Thoracic aorta (tissue), 2 donors: ENCODE measurements around the gene ASPDH. TPM values are rescaled to one million over a fixed set of nuclear protein-coding genes. Genes with fewer than 3 reads are reported as not detected.
A peak's percentile ranks its signal among the peaks of the same experiment; 100 is the strongest.
"Not testable (repeated sequence)": the region's sequence is repeated elsewhere in the genome, so short reads cannot be mapped to it uniquely, and the experiment has no call there.

Source experiments
- ATAC-seq: fragments of 150-250 bp; one replicate; pipeline ENCODE4 v1.8.0; 2017; ENCODE audit warnings: low read depth; ENCODE audit not compliant: insufficient number of reproducible peaks, low FRiP score
- DNase-seq: peaks from one replicate; pipeline ENCODE4 v3.0.0-alpha.2; 2020; ENCODE audit warnings: low spot score
- H3K27ac ChIP-seq, 2 donors: fragments of 200-600 bp; sonication (generic); 1 replicate in 1 of 2; 2 replicates in 1 of 2; pipeline ENCODE4 v1.5.1; 2016; ENCODE audit warnings: mild to moderate bottlenecking in 2 of 2, moderate library complexity in 2 of 2
- H3K27me3 ChIP-seq: fragments of 200-600 bp; sonication (generic); replicated peaks from 2 replicates; pipeline ENCODE4 v1.6.0; 2016; ENCODE audit warnings: mild to moderate bottlenecking; ENCODE audit not compliant: insufficient read depth
- H3K36me3 ChIP-seq: fragments of 200-600 bp; sonication (generic); one replicate; pipeline ENCODE4 v1.5.1; 2016
- H3K4me1 ChIP-seq, 2 donors: fragments of 200-600 bp; sonication (generic); 1 replicate in 1 of 2; 2 replicates in 1 of 2; pipeline versions ENCODE4 v1.5.1 to v1.6.0; 2016; ENCODE audit warnings: low read depth in 2 of 2, mild to moderate bottlenecking in 1 of 2; ENCODE audit not compliant: control insufficient read depth in 1 of 2
- H3K4me3 ChIP-seq: fragments of 200-600 bp; sonication (generic); 2 replicates; pipeline ENCODE4 v1.5.1; 2016; ENCODE audit warnings: mild to moderate bottlenecking
- H3K9me3 ChIP-seq: fragments of 200-600 bp; sonication (generic); 2 replicates; pipeline ENCODE4 v1.5.1; 2016
- total RNA-seq, 2 donors: library from RNA; depleted of rRNA; stranded (reverse); fragments of >200 nt; gene quantifications; one replicate each; pipeline versions ENCODE4 v1.1.0 to v1.2.3, GENCODE V29; 2016
- TF ChIP-seq, protein P1 (sequence below): fragments of 200-600 bp; sonication (generic); IDR thresholded peaks from one replicate; pipeline ENCODE4 v1.5.1; 2019; ENCODE audit warnings: antibody characterized with exemption

The ASPDH gene
- total RNA-seq, 2 donors from 2014 or later, result not detected

- Histone ChIP-seq H3K36me3 (peaks cover 17% of the 10 kb centered on the region), H3K27me3 (no peaks in the 10 kb centered on the region), H3K9me3 (no peaks in the 10 kb centered on the region), H3K4me1 (peaks cover 8 to 17% of the 10 kb centered on the region in 2 donors), H3K27ac (no peak overlapping the region), H3K4me3 (peak overlapping the region; percentile 97)
- TF ChIP-seq, protein P1, sequence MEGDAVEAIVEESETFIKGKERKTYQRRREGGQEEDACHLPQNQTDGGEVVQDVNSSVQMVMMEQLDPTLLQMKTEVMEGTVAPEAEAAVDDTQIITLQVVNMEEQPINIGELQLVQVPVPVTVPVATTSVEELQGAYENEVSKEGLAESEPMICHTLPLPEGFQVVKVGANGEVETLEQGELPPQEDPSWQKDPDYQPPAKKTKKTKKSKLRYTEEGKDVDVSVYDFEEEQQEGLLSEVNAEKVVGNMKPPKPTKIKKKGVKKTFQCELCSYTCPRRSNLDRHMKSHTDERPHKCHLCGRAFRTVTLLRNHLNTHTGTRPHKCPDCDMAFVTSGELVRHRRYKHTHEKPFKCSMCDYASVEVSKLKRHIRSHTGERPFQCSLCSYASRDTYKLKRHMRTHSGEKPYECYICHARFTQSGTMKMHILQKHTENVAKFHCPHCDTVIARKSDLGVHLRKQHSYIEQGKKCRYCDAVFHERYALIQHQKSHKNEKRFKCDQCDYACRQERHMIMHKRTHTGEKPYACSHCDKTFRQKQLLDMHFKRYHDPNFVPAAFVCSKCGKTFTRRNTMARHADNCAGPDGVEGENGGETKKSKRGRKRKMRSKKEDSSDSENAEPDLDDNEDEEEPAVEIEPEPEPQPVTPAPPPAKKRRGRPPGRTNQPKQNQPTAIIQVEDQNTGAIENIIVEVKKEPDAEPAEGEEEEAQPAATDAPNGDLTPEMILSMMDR, result no peak
- ATAC-seq, result no peak
- DNase-seq, result no peak
Observed at GRCh38 chr19:50475736-50476223, 37.9 kb downstream of the ASPDH start.

- H3K4me3 ChIP-seq, result no peak overlapping the region
- no peaks in the 10 kb centered on the region for H3K27me3 ChIP-seq
- TF ChIP-seq, protein P1, result no peak
- H3K36me3 ChIP-seq, result peaks cover 10% of the 10 kb centered on the region
- DNase-seq (no peak), ATAC-seq (no peak)
- H3K9me3 ChIP-seq, result no peaks in the 10 kb centered on the region
- peaks cover 8 to 17% of the 10 kb centered on the region in 2 donors for H3K4me1 ChIP-seq
- H3K27ac ChIP-seq, result no peak overlapping the region
Observed at GRCh38 chr19:50475101-50475568, 38.6 kb downstream of the ASPDH start.

- H3K4me1 ChIP-seq, result peaks cover 8 to 16% of the 10 kb centered on the region in 2 donors
- ATAC-seq, result not testable (repeated sequence)
Observed at GRCh38 chr19:50473336-50473735, 40.4 kb downstream of the ASPDH start.

GRCh38 chr19:50468818-50469217 is 44.9 kb downstream of the ASPDH start:
- DNase-seq (no peak), ATAC-seq (no peak)
- Histone ChIP-seq H3K27ac (no peak overlapping the region), H3K27me3 (no peaks in the 10 kb centered on the region), H3K36me3 (no peaks in the 10 kb centered on the region), H3K9me3 (no peaks in the 10 kb centered on the region), H3K4me3 (no peak overlapping the region), H3K4me1 (no peaks in the 10 kb centered on the region)
- TF ChIP-seq, protein P1, result no peak

More at GRCh38 chr19:50473336-50473735, 40.4 kb downstream of the ASPDH start:
- not testable (repeated sequence) for H3K4me3 ChIP-seq, DNase-seq, H3K9me3 ChIP-seq, H3K36me3 ChIP-seq, H3K27ac ChIP-seq, H3K27me3 ChIP-seq

GRCh38 chr19:50467566-50467965 is 46.1 kb downstream of the ASPDH start:
- H3K36me3 ChIP-seq, result no peaks in the 10 kb centered on the region
- H3K4me3 ChIP-seq, result no peak overlapping the region
- TF ChIP-seq, protein P1, result no peak
- no peak overlapping the region for H3K27ac ChIP-seq
- no peaks in the 10 kb centered on the region for H3K9me3 ChIP-seq
- ATAC-seq (no peak), DNase-seq (no peak)
- H3K27me3 ChIP-seq, result no peaks in the 10 kb centered on the region
- no peaks in the 10 kb centered on the region for H3K4me1 ChIP-seq

DNA sequence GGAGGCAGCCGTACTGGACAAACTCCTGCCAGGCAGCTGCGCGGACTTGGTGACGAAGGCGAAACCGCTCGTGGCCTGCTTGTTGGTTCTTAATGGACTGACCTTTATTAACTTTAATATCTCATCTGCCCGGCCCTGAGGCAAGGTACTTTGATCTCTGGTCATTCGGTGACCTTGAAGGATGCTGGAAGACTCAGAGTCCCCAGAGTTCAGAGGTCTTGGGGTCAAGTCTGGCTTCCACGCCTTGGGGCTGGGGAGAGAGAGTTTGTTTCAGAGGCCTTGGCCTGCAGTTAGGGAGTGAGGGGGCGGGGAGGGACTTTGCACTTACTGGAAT is 47.0 kb downstream of the ASPDH start:
- H3K27ac ChIP-seq, result no peak overlapping the region
- H3K27me3 ChIP-seq, result no peaks in the 10 kb centered on the region
- no peaks in the 10 kb centered on the region for H3K9me3 ChIP-seq
- H3K36me3 ChIP-seq, result no peaks in the 10 kb centered on the region
- no peaks in the 10 kb centered on the region for H3K4me1 ChIP-seq
- ATAC-seq (no peak), DNase-seq (no peak)
- TF ChIP-seq, protein P1, result no peak
- H3K4me3 ChIP-seq, result no peak overlapping the region
